ENCODE data around the gene MMP24OS.
"Not testable (repeated sequence)": the region's sequence is repeated elsewhere in the genome, so short reads cannot be mapped to it uniquely, and the experiment has no call there.

Gene MMP24OS

GRCh38 chr20:35273449-35274171 is 4.3 kb downstream of the MMP24OS start:
- DNase-seq: no peak

- DNase-seq: no peak
These were observed 6.0 kb downstream of the MMP24OS start for GRCh38 chr20:35271904-35272303.

- peak; percentile 33 for DNase-seq
These were observed 6.6 kb downstream of the MMP24OS start for GRCh38 chr20:35271073-35271882.

GRCh38 chr20:35270021-35270902 is 7.7 kb downstream of the MMP24OS start:
- DNase-seq: no peak

- DNase-seq: peak; percentile 83
These were observed 8.7 kb downstream of the MMP24OS start for GRCh38 chr20:35269055-35269781.

- DNase-seq: no peak
These were observed 10.8 kb downstream of the MMP24OS start for GRCh38 chr20:35267092-35267491.

- peak; percentile 47 for DNase-seq
These were observed 13.2 kb downstream of the MMP24OS start for GRCh38 chr20:35264755-35265154.

GRCh38 chr20:35263532-35264341 is 14.2 kb downstream of the MMP24OS start:
- DNase-seq: no peak

- not testable (repeated sequence) for DNase-seq
These were observed 15.0 kb downstream of the MMP24OS start for GRCh38 chr20:35262731-35263531.

GRCh38 chr20:35262321-35262720 is 15.6 kb downstream of the MMP24OS start:
- not testable (repeated sequence) for DNase-seq

GRCh38 chr20:35260426-35260825 is 17.5 kb downstream of the MMP24OS start:
- no peak for DNase-seq

GRCh38 chr20:35257175-35257909 is 20.6 kb downstream of the MMP24OS start:
- no peak for DNase-seq

GRCh38 chr20:35254448-35254999 is 23.4 kb downstream of the MMP24OS start:
- no peak for DNase-seq

GRCh38 chr20:35253010-35253409 is 24.9 kb downstream of the MMP24OS start:
- DNase-seq: peak; percentile 10

- not testable (repeated sequence) for DNase-seq
These were observed 25.3 kb downstream of the MMP24OS start for GRCh38 chr20:35252598-35252997.

- peak; percentile 9 for DNase-seq
These were observed 25.9 kb downstream of the MMP24OS start for GRCh38 chr20:35252037-35252461.

GRCh38 chr20:35251613-35251940 is 26.3 kb downstream of the MMP24OS start:
- no peak for DNase-seq

GRCh38 chr20:35248641-35249475 is 29.1 kb downstream of the MMP24OS start:
- DNase-seq: no peak

- no peak for DNase-seq
These were observed 31.2 kb downstream of the MMP24OS start for GRCh38 chr20:35246723-35247122.

Measured in OCI-M1 (cell line).